GM12878 (cell line): ENCODE measurements around the gene SLC46A2. TPM values are rescaled to one million over a fixed set of nuclear protein-coding genes. Genes with fewer than 3 reads are reported as not detected.

Source experiments
- ATAC-seq: fragments of 200-7000 bp; cut with Tn5 transposase; 3 replicates; pipeline ENCODE4 v1.9.1; 2020; ENCODE audit warnings: mild to moderate bottlenecking, moderate library complexity
- BruUV-seq: library from RNA; stranded (reverse); fragments of 400-500 nt; replicated peaks from 2 replicates; lab custom pipeline; 2021; lab: Mats Ljungman, UMichigan
- CTCF ChIA-PET: fragments of 300-600 bp; sonication (Branson Sonifier 250); formaldehyde crosslinking; extraction: SDS; loops from one replicate; lab custom pipeline; 2021; ENCODE audit warnings: inconsistent platforms; lab: Yijun Ruan, JAX
- POLR2A ChIA-PET: fragments of 350-600 bp; formaldehyde crosslinking; extraction: SDS; loops from one replicate; lab custom pipeline; 2021; ENCODE audit warnings: inconsistent platforms; lab: Charles Lee
- RAD21 ChIA-PET: fragments of 300-600 bp; sonication (Branson Sonifier 250); formaldehyde crosslinking; loops from one replicate; lab custom pipeline; 2023; ENCODE audit warnings: antibody characterized with exemption; ENCODE audit not compliant: unreplicated experiment; lab: Charles Lee
- SMC1A ChIA-PET: fragments of 300-600 bp; sonication (Branson Sonifier 250); formaldehyde crosslinking; loops from one replicate; lab custom pipeline; 2023; ENCODE audit not compliant: unreplicated experiment, uncharacterized antibody; lab: Charles Lee
- DNase-seq: peaks from one replicate; pipeline ENCODE4 v3.0.0-alpha.2; 2011; ENCODE audit warnings: low read depth, low spot score
- FAIRE-seq: peaks from 3 replicates; lab custom pipeline; 2011; peaks lifted over from hg19 to GRCh38; lab: Jason Lieb, UNC
- H2AFZ ChIP-seq: 2 replicates; pipeline ENCODE4 v1.6.0; 2011; ENCODE audit warnings: low read depth, low read length, control low read depth; ENCODE audit not compliant: control insufficient read depth
- H3K27ac ChIP-seq: 2 replicates; pipeline ENCODE4 v1.5.1; 2011; ENCODE audit warnings: control low read depth; ENCODE audit not compliant: control insufficient read depth, insufficient read depth
- H3K27me3 ChIP-seq, 2 experiments: replicated peaks in 1 of 2; 2 replicates each; pipeline versions ENCODE4 v1.6.0 to v1.6.1; 2011; ENCODE audit warnings: low read length in 1 of 2; ENCODE audit not compliant: control insufficient read depth in 2 of 2, insufficient read depth in 2 of 2
- H3K36me3 ChIP-seq, 2 experiments: 2 replicates each; pipeline ENCODE4 v1.5.1; 2011; ENCODE audit warnings: low read length in 1 of 2; ENCODE audit not compliant: control insufficient read depth in 2 of 2, insufficient read depth in 2 of 2
- H3K4me1 ChIP-seq: 2 replicates; pipeline ENCODE4 v1.6.1; 2011; ENCODE audit warnings: mild to moderate bottlenecking, low read length, moderate library complexity, mixed read lengths; ENCODE audit not compliant: control insufficient read depth, insufficient read depth
- H3K4me2 ChIP-seq: 2 replicates; pipeline ENCODE4 v1.6.0; 2011; ENCODE audit warnings: control low read depth; ENCODE audit not compliant: control insufficient read depth, insufficient read depth
- H3K4me3 ChIP-seq: fragments of 200-600 bp; sonication (generic); 2 replicates; pipeline ENCODE4 v1.5.1; 2016
- H3K79me2 ChIP-seq: 2 replicates; pipeline ENCODE4 v1.6.0; 2011; ENCODE audit warnings: low read length; ENCODE audit not compliant: control insufficient read depth, insufficient read depth
- H3K9ac ChIP-seq: 2 replicates; pipeline ENCODE4 v1.8.0; 2011; ENCODE audit warnings: low read length, control low read depth, mixed read lengths; ENCODE audit not compliant: control insufficient read depth, insufficient read depth
- H3K9me3 ChIP-seq: replicated peaks from 3 replicates; pipeline ENCODE4 v1.5.1; 2011; ENCODE audit warnings: mild to moderate bottlenecking, low read length; ENCODE audit not compliant: control insufficient read depth, insufficient read depth
- H4K20me1 ChIP-seq: 2 replicates; pipeline ENCODE4 v1.6.0; 2011; ENCODE audit not compliant: control insufficient read depth, insufficient read depth
- ATF7 ChIP-seq: fragments of 450-650 bp; IDR thresholded peaks from 2 replicates; pipeline ENCODE4 v1.6.1; 2016; ENCODE audit warnings: low read depth, mild to moderate bottlenecking
- BCL11A ChIP-seq: IDR thresholded peaks from 2 replicates; pipeline ENCODE4 v1.6.1; 2011; ENCODE audit warnings: low read depth, low read length
- CBX3 ChIP-seq: fragments of 200-600 bp; sonication (generic); IDR thresholded peaks from 2 replicates; pipeline ENCODE4 v1.6.1; 2016; ENCODE audit warnings: low read depth, borderline replicate concordance
- CREB1 ChIP-seq: IDR thresholded peaks from 2 replicates; pipeline ENCODE4 v1.6.1; 2012; ENCODE audit warnings: low read depth, mild to moderate bottlenecking, inconsistent platforms
- DPF2 ChIP-seq: fragments of 450-650 bp; IDR thresholded peaks from 2 replicates; pipeline ENCODE4 v1.6.1; 2017; ENCODE audit warnings: mild to moderate bottlenecking
- KAT2A ChIP-seq: conservative IDR thresholded peaks from 2 replicates; pipeline ENCODE4 v1.6.1; 2011; ENCODE audit warnings: low read depth, low read length; ENCODE audit not compliant: control insufficient read depth
- MEF2A ChIP-seq: IDR thresholded peaks from 2 replicates; pipeline ENCODE4 v1.6.1; 2011; ENCODE audit warnings: low read depth, mild to moderate bottlenecking, low read length, moderate library complexity; ENCODE audit not compliant: insufficient read depth
- MTA2 ChIP-seq: fragments of 450-650 bp; IDR thresholded peaks from 2 replicates; pipeline ENCODE4 v1.6.1; 2016; ENCODE audit warnings: low read depth, mild to moderate bottlenecking, moderate library complexity
- NFYB ChIP-seq: IDR thresholded peaks from 2 replicates; pipeline ENCODE4 v1.6.1; 2011; ENCODE audit warnings: low read depth, mild to moderate bottlenecking, low read length, improper control_type of control experiment, moderate library complexity; ENCODE audit not compliant: insufficient read depth
- NR2F1 ChIP-seq: fragments of 450-650 bp; conservative IDR thresholded peaks from 2 replicates; pipeline ENCODE4 v1.6.1; 2017; ENCODE audit warnings: mild to moderate bottlenecking
- RFX5 ChIP-seq: IDR thresholded peaks from 2 replicates; pipeline ENCODE4 v1.6.1; 2011; ENCODE audit warnings: low read depth, low read length, improper control_type of control experiment
- TBL1XR1 ChIP-seq: IDR thresholded peaks from 2 replicates; pipeline ENCODE4 v1.6.1; 2012; ENCODE audit warnings: low read depth, low read length, improper control_type of control experiment
- ZNF384 ChIP-seq: IDR thresholded peaks from 2 replicates; pipeline ENCODE4 v1.6.1; 2012; ENCODE audit warnings: low read depth, mild to moderate bottlenecking, low read length, improper control_type of control experiment, borderline replicate concordance
- ZNF687 ChIP-seq: fragments of 450-650 bp; IDR thresholded peaks from 2 replicates; pipeline ENCODE4 v1.6.1; 2017; ENCODE audit warnings: mild to moderate bottlenecking, moderate library complexity
- WGBS: methylation state at CpG from one replicate; pipeline ENCODE4 v1.1.6; 2016; ENCODE audit warnings: low lambda C conversion rate; ENCODE audit not compliant: insufficient replicate concordance, insufficient coverage; ENCODE audit errors: missing lambda C conversion rate; 5-methylcytosine and 5-hydroxymethylcytosine counted together
- in situ Hi-C: fragments of 300-500 bp; cut with MboI; formaldehyde crosslinking; loops from 9 replicates; pipeline ENCODE4 v1.14.3; 2018; ENCODE audit warnings: mixed read lengths
- intact Hi-C: fragments of 100-400 bp; cut with micrococcal nuclease; formaldehyde crosslinking; loops from one replicate; pipeline ENCODE4 v1.14.2; 2022; ENCODE audit not compliant: unreplicated experiment
- polyA plus RNA-seq, 11 experiments: library from polyadenylated mRNA; depleted of rRNA in 4 of 11; unstranded in 6 of 11; stranded (reverse) in 5 of 11; fragments of >200 nt; fragmentation: Nextera tagmentation in 4 of 11; fragmentation: Illumina TruSeq in 1 of 11; extraction: Ambion mirVana in 4 of 11; extraction: Trizol in 1 of 11; gene quantifications; 1 replicate in 1 of 11; 2 replicates in 10 of 11; pipeline versions ENCODE4 v1.2.1 to v1.2.3, GENCODE V29; 2011 to 2016; ENCODE audit warnings: inconsistent platforms in 2 of 11, missing spikeins in 2 of 11, low read depth in 1 of 11
- total RNA-seq, 4 experiments: library from RNA; depleted of rRNA in 3 of 4; stranded (reverse); fragments of >200 nt in 3 of 4; fragmentation: Illumina TruSeq in 1 of 4; extraction: Trizol in 1 of 4; gene quantifications; 2 replicates each; pipeline versions ENCODE4 v1.2.1 to v1.2.3, GENCODE V29; 2013 to 2021
- TF ChIP-seq, protein P1 (sequence below): fragments of 450-650 bp; IDR thresholded peaks from 2 replicates; pipeline ENCODE4 v1.6.1; 2017; ENCODE audit warnings: mild to moderate bottlenecking, low read depth, inconsistent platforms; ENCODE audit not compliant: poor library complexity, severe bottlenecking
- TF ChIP-seq, protein P2 (sequence below): IDR thresholded peaks from 2 replicates; pipeline ENCODE4 v1.6.1; 2011; ENCODE audit warnings: low read depth, mild to moderate bottlenecking, low read length, moderate library complexity, borderline replicate concordance; ENCODE audit errors: extremely low read depth

SLC46A2 gene
- total and polyA plus RNA-seq, 10 of the 15 experiments (the other 5 are each of a cell fraction or from before 2014, with no cell fraction given), result not detected

GRCh38 chr9:112860451-112860850, 30.2 kb downstream of the SLC46A2 start:
- H3K4me2 ChIP-seq, result no peak overlapping the region
- RAD21 ChIA-PET, result interaction anchor here (1.5 kb wide), 1 partner anchor 42 kb away, joined by 3 read pairs; no protein-coding TSS in a partner anchor
- TF ChIP-seq, protein P1, sequence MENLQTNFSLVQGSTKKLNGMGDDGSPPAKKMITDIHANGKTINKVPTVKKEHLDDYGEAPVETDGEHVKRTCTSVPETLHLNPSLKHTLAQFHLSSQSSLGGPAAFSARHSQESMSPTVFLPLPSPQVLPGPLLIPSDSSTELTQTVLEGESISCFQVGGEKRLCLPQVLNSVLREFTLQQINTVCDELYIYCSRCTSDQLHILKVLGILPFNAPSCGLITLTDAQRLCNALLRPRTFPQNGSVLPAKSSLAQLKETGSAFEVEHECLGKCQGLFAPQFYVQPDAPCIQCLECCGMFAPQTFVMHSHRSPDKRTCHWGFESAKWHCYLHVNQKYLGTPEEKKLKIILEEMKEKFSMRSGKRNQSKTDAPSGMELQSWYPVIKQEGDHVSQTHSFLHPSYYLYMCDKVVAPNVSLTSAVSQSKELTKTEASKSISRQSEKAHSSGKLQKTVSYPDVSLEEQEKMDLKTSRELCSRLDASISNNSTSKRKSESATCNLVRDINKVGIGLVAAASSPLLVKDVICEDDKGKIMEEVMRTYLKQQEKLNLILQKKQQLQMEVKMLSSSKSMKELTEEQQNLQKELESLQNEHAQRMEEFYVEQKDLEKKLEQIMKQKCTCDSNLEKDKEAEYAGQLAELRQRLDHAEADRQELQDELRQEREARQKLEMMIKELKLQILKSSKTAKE, result no peak
- no peak for TF ChIP-seq RFX5
- no peak for TF ChIP-seq NR2F1
- TF ChIP-seq, protein P2, sequence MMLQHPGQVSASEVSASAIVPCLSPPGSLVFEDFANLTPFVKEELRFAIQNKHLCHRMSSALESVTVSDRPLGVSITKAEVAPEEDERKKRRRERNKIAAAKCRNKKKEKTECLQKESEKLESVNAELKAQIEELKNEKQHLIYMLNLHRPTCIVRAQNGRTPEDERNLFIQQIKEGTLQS, result no peak
- TF ChIP-seq DPF2, result no peak
- TF ChIP-seq MEF2A, result no peak
- no peak for TF ChIP-seq KAT2A
- no peak for TF ChIP-seq CBX3
- TF ChIP-seq MTA2, result no peak
- TF ChIP-seq BCL11A, result no peak
- no peak for TF ChIP-seq CREB1
- TF ChIP-seq NFYB, result no peak
- no peak for TF ChIP-seq ZNF384
- TF ChIP-seq TBL1XR1, result no peak
- no peak for TF ChIP-seq ATF7
- no peak for TF ChIP-seq ZNF687
- intact Hi-C loops, result no loop called here
- in situ Hi-C loops, result no loop called here
- POLR2A ChIA-PET, result no interaction called here
- H4K20me1 ChIP-seq, result no peaks in the 10 kb centered on the region; the same call in 1 of the 2 replicates
- FAIRE-seq (no peak), ATAC-seq (no peak), DNase-seq (no peak)
- H3K9ac ChIP-seq, result no peak overlapping the region
- no peaks in the 10 kb centered on the region for H3K36me3 ChIP-seq
- H3K4me3 ChIP-seq, result no peak overlapping the region
- H3K27ac ChIP-seq, result no peak overlapping the region
- H2AFZ ChIP-seq, result no peak overlapping the region
- no peaks in the 10 kb centered on the region; a peak in 1 of 4 replicates for H3K27me3 ChIP-seq
- peaks cover 46% of the 10 kb centered on the region for H3K4me1 ChIP-seq
- 69% methylated on average over 1 of the region's 1 CpG for WGBS
- CTCF ChIA-PET, result interaction anchor here (1.0 kb wide), 1 partner anchor 43 kb away, joined by 5 read pairs; no protein-coding TSS in a partner anchor
- H3K9me3 ChIP-seq, result no peaks in the 10 kb centered on the region
- no TSS peak for BruUV-seq
- H3K79me2 ChIP-seq, result no peaks in the 10 kb centered on the region
- SMC1A ChIA-PET, result no interaction called here
